ENCODE measurements around the gene ZBTB11. TPM values are rescaled to one million over a fixed set of nuclear protein-coding genes. Genes with fewer than 3 reads are reported as not detected.

The ZBTB11 gene
- total and polyA plus RNA-seq, 9 of the 15 experiments (the other 6 are each of a cell fraction or from before 2014, with no cell fraction given) = 6.2 to 31.9 (median 21.4) TPM

- in situ Hi-C loops (cut with MboI) (loop anchor here (10.0 kb wide), 1 partner anchor 114 kb away; the partner anchor contains the start of gene PCNP), intact Hi-C loops (cut with micrococcal nuclease) (loop anchor here (10.0 kb wide), 1 partner anchor 1284 kb away; the partner anchor contains the start of genes LNP1 and TOMM70)
- WGBS (ENCODE audit: insufficient coverage, low coverage, missing lambda C conversion rate) = 92% methylated on average over 2 of the region's 2 CpGs
- FAIRE-seq (no peak), ATAC-seq (no peak), DNase-seq (ENCODE audit: extremely low read depth in 1 of 4, low spot score in 3 of 4) (no peak)
- Histone ChIP-seq H2AFZ (ENCODE audit: low read depth, low read length) (no peak overlapping the region), H3K79me2 (ENCODE audit: control insufficient read depth, insufficient read depth, low read length) (peaks cover 31% of the 10 kb centered on the region), H3K4me3 (no peak overlapping the region), H3K4me2 (ENCODE audit: insufficient read depth, low read length) (no peak overlapping the region), H3K9ac (ENCODE audit: insufficient read depth in 1 of 2, low read depth in 2 of 2, low read length in 2 of 2) (no peak overlapping the region), H3K27ac (ENCODE audit: extremely low read depth, low read depth, low read length) (no peak overlapping the region), H3K36me3 (ENCODE audit: control insufficient read depth, insufficient read depth, low read length) (peaks cover 20% of the 10 kb centered on the region), H4K20me1 (replicated peaks; ENCODE audit: control insufficient read depth, insufficient read depth, low read length) (peaks cover 7% of the 10 kb centered on the region; the same call in 1 of the 2 replicates), H3K4me1 (replicated peaks in 1 of 2; ENCODE audit: control insufficient read depth in 2 of 2, insufficient read depth in 2 of 2, low read length in 2 of 2) (peaks cover 7 to 12% of the 10 kb centered on the region in 2 experiments; a peak in 3 of 5 replicates), H3K9me3 (replicated peaks; ENCODE audit: control insufficient read depth, insufficient read depth, low read depth, low read length) (no peaks in the 10 kb centered on the region), H3K9me1 (ENCODE audit: control insufficient read depth, insufficient read depth, low read length) (no peaks in the 10 kb centered on the region), H3K27me3 (ENCODE audit: control insufficient read depth in 2 of 2, insufficient read depth in 2 of 2, low read length in 2 of 2) (no peaks in the 10 kb centered on the region)
- ChIA-PET CTCF (ENCODE audit: low intra/inter-chr PET ratio) (no interaction called here), POLR2A (no interaction called here)
- no TSS peak for BruUV-seq (replicated peaks)
- TF ChIP-seq RFX5 (IDR thresholded peaks at IDR 0.05; ENCODE audit: low read depth, low read length) = no peak
- TF ChIP-seq TAF9B (IDR thresholded peaks at IDR 0.05; ENCODE audit: partially characterized antibody) = no peak
- TF ChIP-seq KAT2B (IDR thresholded peaks at IDR 0.05; ENCODE audit: low read depth, low read length) = no peak
- no peak for TF ChIP-seq ELF1 (tag; IDR thresholded peaks at IDR 0.05)
- TF ChIP-seq NFIX (CRISPR knock-in tag; IDR thresholded peaks at IDR 0.05; ENCODE audit: low read depth) = no peak
- no peak for TF ChIP-seq POLR2G (IDR thresholded peaks at IDR 0.05; ENCODE audit: low read depth, low read length)
- no peak for TF ChIP-seq MTA3 (IDR thresholded peaks at IDR 0.05; ENCODE audit: borderline replicate concordance)
- TF ChIP-seq, protein P1, sequence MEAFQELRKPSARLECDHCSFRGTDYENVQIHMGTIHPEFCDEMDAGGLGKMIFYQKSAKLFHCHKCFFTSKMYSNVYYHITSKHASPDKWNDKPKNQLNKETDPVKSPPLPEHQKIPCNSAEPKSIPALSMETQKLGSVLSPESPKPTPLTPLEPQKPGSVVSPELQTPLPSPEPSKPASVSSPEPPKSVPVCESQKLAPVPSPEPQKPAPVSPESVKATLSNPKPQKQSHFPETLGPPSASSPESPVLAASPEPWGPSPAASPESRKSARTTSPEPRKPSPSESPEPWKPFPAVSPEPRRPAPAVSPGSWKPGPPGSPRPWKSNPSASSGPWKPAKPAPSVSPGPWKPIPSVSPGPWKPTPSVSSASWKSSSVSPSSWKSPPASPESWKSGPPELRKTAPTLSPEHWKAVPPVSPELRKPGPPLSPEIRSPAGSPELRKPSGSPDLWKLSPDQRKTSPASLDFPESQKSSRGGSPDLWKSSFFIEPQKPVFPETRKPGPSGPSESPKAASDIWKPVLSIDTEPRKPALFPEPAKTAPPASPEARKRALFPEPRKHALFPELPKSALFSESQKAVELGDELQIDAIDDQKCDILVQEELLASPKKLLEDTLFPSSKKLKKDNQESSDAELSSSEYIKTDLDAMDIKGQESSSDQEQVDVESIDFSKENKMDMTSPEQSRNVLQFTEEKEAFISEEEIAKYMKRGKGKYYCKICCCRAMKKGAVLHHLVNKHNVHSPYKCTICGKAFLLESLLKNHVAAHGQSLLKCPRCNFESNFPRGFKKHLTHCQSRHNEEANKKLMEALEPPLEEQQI (IDR thresholded peaks at IDR 0.05) = no peak
- TF ChIP-seq NCOA1 (IDR thresholded peaks at IDR 0.05; ENCODE audit: low read depth) = no peak
- no peak for TF ChIP-seq POLR2A (conservative IDR thresholded peaks at IDR 0.05)
- TF ChIP-seq, protein P2, sequence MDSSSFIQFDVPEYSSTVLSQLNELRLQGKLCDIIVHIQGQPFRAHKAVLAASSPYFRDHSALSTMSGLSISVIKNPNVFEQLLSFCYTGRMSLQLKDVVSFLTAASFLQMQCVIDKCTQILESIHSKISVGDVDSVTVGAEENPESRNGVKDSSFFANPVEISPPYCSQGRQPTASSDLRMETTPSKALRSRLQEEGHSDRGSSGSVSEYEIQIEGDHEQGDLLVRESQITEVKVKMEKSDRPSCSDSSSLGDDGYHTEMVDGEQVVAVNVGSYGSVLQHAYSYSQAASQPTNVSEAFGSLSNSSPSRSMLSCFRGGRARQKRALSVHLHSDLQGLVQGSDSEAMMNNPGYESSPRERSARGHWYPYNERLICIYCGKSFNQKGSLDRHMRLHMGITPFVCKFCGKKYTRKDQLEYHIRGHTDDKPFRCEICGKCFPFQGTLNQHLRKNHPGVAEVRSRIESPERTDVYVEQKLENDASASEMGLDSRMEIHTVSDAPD (CRISPR knock-in tag; IDR thresholded peaks at IDR 0.05) = no peak
- no peak for TF ChIP-seq C11orf30 (IDR thresholded peaks at IDR 0.05; ENCODE audit: low read depth)
- no peak for TF ChIP-seq ZNF174 (CRISPR knock-in tag; IDR thresholded peaks at IDR 0.05)
- no peak for TF ChIP-seq CREB5 (CRISPR knock-in tag; IDR thresholded peaks at IDR 0.05)
- TF ChIP-seq MAZ (CRISPR knock-in tag; conservative IDR thresholded peaks at IDR 0.05 in 1 of 2, IDR thresholded peaks at IDR 0.05 in 1 of 2) = no peak
- no peak for TF ChIP-seq DMBX1 (CRISPR knock-in tag; IDR thresholded peaks at IDR 0.05; ENCODE audit: borderline replicate concordance)
- TF ChIP-seq RBFOX2 (IDR thresholded peaks at IDR 0.05; ENCODE audit: low read depth, low read length) = no peak
- no peak for TF ChIP-seq ZC3H8 (IDR thresholded peaks at IDR 0.05)
- no peak for TF ChIP-seq EHMT2 (IDR thresholded peaks at IDR 0.05)
Measured at GRCh38 chr3:101689286-101689685, 12.4 kb upstream of the ZBTB11 start.

All from K562 (cell line).